ENCODE data around the gene ZNF385B.

Gene ZNF385B

GRCh38 chr2:179741317-179741716, 120.1 kb downstream of the ZNF385B start:
- no peak for DNase-seq

- DNase-seq, result no peak
These were observed 131.4 kb downstream of the ZNF385B start for GRCh38 chr2:179729966-179730365.

GRCh38 chr2:179726461-179727180, 134.8 kb downstream of the ZNF385B start:
- DNase-seq, result no peak

- no peak for DNase-seq
These were observed 137.0 kb downstream of the ZNF385B start for GRCh38 chr2:179724403-179724802.

GRCh38 chr2:179720173-179720772, 141.1 kb downstream of the ZNF385B start:
- no peak for DNase-seq

- no peak for DNase-seq
These were observed 145.5 kb downstream of the ZNF385B start for GRCh38 chr2:179715871-179716270.

- no peak for DNase-seq
These were observed 146.2 kb downstream of the ZNF385B start for GRCh38 chr2:179715196-179715595.

GRCh38 chr2:179712825-179713224, 148.6 kb downstream of the ZNF385B start:
- DNase-seq, result no peak

GRCh38 chr2:179711375-179711774, 150.0 kb downstream of the ZNF385B start:
- no peak for DNase-seq

GRCh38 chr2:179703702-179704101, 157.7 kb downstream of the ZNF385B start:
- DNase-seq, result no peak

- DNase-seq, result no peak
These were observed 158.5 kb downstream of the ZNF385B start for GRCh38 chr2:179702912-179703311.

GRCh38 chr2:179701524-179702110, 159.8 kb downstream of the ZNF385B start:
- no peak for DNase-seq

GRCh38 chr2:179695486-179695885, 165.9 kb downstream of the ZNF385B start:
- no peak for DNase-seq

GRCh38 chr2:179694963-179695362, 166.4 kb downstream of the ZNF385B start:
- DNase-seq, result no peak

GRCh38 chr2:179692610-179693009, 168.8 kb downstream of the ZNF385B start:
- DNase-seq, result no peak

- no peak for DNase-seq
These were observed 169.4 kb downstream of the ZNF385B start for GRCh38 chr2:179692043-179692442.

- no peak for DNase-seq
These were observed 170.2 kb downstream of the ZNF385B start for GRCh38 chr2:179691235-179691634.

GRCh38 chr2:179686718-179687342, 174.6 kb downstream of the ZNF385B start:
- DNase-seq, result no peak

GRCh38 chr2:179686069-179686468, 175.3 kb downstream of the ZNF385B start:
- no peak for DNase-seq

- no peak for DNase-seq
These were observed 176.3 kb downstream of the ZNF385B start for GRCh38 chr2:179685146-179685545.

- DNase-seq, result no peak
These were observed 178.7 kb downstream of the ZNF385B start for GRCh38 chr2:179682756-179683155.

- DNase-seq, result no peak
These were observed 183.5 kb downstream of the ZNF385B start for GRCh38 chr2:179677746-179678505.

- no peak for DNase-seq
These were observed 184.2 kb downstream of the ZNF385B start for GRCh38 chr2:179677077-179677688.
